NCI-H526 treated with DMSO at 0.1 percent for 48 hours (cell line): ENCODE results near the gene PLXND1.
A peak's percentile ranks its signal among the peaks of the same experiment; 100 is the strongest.

Source experiments
- DNase-seq: peaks from one replicate; lab custom pipeline; 2025; lab: John Stamatoyannopoulos, UW

PLXND1 gene

DNA sequence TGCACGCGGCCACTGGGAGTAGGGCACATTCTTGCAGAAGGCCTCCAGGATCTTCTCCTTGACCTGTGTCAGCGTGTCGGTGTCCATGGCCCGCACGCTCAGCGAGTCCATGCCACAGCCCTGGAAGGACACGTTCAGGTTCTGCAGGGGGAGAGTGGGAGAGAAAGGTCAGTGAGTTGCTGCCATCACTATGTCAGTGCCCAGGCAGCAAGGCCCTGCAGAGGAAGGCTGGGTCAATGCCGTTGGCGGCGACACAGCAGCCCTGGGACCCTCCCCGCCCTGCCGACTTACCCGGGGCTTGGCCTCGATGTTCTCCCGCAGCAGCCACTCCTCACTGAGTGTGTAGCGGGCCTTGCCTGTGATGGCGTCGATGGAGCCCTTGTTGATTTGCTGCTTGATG lies 43.7 kb downstream of the PLXND1 start:
- DNase-seq: no peak

DNA sequence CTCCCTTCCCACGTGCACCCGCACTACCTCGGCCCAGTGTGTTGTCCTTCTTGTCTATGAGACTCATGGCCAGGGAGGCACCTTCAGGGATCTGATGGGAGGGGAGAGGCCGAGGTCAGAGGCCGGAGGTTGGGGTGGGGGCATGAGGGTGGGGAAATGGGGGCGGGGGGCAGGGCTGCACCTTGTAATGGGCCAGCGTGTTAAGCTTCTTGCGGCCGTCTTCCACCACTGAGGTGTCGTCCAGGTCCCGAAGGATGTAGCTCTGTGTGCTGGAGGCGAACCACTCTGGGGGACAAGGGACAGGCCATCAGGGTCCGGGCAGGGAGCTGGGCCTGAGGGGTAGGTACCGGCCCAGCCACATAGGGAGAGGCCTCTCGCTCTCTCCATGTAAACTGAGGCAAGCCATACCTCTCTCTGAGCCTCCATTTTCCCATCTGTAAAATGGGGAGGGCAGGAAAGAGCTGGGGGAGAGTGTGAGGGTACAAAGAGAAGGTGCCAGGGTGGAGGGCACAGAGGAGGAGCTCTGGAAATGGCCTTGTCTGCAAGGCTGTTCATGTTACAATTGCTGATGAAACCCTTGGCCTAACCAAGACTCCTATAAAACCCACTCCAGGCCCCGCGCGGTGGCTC lies 44.7 kb downstream of the PLXND1 start:
- DNase-seq: no peak

DNA sequence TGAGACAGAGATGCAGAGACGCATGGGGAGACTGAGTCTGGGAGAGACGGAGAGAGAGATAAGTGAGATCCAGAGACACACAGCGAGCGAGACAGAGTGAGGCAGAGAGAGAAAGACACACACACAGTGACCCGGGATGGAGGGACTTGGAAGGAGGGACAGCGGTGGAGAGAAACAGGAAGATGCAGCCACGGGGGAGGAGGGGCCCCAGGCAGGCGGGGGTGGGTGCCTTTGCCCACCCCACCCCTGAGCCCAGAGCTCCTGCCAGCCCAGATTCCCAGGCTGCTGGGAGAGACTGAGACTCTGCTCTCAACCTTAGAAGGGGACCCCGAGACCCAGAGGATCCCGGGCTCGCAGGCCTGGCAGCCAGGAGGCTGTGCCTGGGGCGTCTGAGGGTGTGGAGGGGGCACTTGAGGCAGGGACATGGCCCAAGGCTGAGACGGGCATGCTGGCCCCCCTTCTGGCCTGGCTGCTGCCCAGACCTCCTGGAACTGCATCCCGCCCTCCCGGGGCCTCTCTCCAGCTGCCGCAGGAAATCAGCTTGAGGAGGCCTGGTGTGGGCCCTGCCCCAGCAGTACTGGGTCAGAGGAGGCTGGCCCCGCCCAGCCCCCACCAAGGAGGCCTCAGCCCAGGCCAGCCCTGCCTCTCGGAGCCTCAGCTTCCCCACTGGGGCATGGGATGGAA lies 45.4 kb downstream of the PLXND1 start:
- DNase-seq: no peak

DNA sequence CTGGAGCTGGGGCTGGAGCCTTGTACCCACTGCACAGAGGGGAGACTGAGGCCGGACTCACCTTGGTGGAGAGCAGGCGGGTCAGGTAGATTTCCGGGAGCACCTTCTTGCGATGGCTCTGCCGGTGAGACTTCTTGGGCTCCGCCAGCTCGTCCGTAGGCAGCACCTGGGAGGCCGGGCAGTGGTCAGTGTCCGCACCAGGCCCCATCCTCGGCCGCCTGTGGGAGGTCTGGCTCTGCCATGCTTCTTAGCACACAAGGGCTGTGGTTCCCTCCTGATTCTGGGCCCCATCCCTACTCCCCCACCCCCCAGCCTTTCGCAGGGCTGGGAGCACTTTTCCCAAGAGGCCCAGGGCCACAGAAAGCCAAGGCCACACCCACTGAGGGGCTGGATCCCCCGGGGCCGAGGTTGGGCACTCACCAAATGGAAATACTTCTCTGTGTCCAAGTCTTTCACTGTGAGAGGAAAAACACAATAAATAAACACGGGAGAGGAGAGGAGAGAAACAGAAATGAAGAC lies 46.1 kb downstream of the PLXND1 start:
- peak; percentile 3 for DNase-seq

DNA sequence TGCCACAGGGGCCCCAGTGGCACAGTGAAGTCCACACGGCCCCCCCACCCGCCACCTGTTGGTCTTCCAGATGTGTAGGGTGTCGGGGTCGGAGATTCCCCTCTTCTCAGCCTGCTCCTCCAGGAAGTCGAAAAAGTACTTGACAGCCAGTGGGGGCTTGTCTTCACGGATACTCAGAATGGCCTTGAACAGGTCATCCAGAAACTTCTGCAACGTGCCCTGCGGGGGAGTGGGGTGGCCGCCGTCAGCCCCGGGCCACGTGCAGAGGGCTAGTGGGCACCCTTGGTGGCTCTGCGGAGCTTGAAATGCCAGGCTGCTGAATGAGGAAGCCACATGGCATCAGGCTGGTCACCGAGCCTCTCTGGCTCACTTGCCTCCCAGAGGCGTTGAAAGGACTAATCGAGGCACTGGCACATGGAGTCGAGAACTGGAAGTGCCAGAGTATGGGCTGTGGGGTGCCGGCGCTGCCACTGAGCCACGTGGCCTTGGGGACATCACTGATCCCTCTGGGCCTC lies 46.9 kb downstream of the PLXND1 start:
- no peak for DNase-seq

DNA sequence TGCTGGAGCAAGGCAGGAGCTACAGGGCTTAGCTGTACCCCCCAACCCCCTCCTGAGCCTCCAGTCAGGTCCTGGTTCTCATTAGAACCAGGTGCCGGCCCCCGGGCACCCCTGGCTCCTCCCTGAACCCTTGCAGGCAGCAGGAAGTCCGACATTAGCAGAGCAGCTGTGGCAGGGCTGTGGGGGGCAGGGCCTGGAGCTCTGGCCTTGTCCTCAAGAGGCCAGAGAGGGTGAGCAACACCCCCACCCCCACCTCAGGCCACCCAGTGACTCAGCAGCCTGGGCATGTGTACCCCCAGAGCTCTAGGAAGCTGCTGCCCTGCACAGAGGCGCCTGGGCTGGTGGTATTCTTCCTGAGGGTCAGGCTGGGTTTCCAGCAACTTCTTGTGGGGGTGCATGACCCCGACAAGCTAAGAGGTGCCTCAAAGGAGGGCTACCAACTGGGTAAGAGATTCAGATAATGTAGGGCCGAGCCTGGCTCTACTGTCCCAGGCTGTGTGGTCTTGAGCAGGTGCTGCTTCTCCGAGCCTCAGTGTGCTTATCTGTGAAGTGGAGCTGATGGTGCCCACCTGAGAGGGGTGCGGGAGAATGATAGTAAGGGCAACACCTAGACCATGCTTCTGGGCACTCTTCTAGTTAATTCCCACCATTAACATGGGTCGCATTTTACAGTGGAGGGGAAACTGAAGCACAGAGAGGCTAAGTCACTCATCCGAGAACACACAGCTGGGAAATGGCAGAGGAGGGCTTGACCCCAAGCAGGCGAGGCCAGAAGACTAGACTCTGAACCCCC lies 47.5 kb downstream of the PLXND1 start:
- DNase-seq: no peak

DNA sequence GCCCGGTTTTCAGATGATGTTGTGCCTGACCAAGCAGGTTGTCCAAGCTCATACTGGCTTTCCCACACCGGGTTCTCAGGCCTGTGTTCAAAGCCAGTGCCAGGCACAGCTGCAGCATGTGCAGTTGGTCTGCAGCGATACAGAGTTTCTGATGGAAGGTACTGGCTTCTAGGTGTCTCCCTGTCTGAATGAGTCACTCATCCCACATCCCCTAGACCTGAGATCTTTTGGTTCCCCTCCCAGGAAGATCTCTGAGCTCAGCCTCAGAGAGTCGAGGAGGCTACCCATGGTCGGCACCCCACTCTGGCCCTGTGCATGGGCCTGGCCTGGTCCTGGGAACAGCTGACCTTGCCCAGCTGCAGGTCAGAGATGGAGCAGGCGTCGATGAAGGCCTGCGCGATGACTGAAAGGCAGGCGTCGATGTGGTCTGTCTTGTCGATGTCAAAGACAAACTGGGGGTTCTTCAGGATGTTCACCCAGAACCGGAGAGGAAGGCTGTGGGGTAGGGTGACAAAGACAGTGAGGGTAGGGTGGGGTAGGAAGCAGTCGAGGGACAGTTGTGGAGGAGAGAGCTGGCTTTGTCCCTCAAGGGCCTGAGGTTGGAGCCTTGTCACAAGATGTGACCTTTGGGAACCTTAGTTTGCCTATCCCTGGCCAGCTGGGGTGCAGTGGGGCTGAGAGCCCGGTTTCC lies 48.2 kb downstream of the PLXND1 start:
- no peak for DNase-seq

DNA sequence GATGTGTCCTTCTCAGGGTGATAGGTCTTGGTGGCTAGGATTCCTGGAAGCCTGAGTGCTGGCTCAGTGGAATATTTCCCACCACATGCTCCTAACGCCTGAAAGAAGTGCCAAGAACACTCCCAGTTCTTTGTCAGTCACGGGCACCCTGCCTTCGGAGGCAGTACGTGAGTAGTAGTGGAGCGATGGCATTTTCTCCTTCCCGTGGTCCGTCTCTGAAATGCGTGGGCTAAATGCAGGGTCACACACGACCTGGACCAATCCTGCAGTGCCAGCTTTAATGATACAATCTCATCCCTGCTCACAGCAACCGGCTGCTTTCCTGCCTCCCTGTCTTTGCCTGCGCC lies 49.0 kb downstream of the PLXND1 start:
- no peak for DNase-seq

DNA sequence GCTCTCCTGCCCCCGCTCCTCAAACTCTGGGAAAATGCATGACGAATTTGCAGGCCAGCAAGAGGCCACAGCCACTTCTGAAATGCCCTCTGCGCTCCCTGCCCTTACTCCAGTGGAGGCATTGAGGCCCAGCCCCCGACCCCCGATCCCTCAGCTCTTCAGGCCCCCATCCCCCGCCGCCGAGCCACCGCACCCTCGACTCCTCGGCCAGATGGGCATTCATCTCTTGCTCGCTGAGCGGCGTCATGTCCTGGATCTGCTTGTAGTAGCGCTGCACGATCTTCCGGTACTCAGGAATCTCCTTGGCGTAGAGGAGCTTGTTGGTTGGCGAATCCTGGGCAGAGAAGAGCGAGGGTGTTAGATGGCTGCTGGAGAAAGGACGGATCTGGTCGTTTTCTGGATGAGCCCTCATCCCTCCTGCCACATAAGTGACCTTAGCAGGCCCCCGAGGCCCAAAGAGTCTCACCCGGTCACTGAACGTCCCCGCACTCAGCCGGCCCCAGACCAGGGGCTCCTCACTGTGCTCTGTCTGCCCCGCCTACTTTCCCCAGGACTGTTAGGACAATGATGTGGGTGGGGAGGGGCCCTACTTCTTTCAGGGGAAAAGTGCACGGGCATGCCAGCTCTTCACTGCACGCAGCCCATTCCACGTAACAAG lies 49.5 kb downstream of the PLXND1 start:
- DNase-seq: no peak

DNA sequence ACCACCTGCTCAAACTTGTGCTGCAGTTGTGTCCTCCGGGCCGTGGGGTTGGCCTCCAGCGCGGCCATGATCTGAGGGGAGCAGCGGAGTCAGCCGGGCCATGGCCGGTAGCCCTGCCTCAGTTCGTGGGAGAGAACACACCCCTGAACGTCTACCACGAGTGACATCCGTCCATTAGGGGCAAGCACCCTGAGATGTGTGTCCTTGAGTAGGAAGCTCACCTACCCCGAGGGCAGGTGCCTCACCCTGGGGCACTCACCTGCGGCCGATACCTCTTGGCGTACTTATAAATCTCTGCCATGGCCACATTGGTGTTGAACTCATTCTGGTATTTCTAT lies 50.1 kb downstream of the PLXND1 start:
- DNase-seq: no peak

DNA sequence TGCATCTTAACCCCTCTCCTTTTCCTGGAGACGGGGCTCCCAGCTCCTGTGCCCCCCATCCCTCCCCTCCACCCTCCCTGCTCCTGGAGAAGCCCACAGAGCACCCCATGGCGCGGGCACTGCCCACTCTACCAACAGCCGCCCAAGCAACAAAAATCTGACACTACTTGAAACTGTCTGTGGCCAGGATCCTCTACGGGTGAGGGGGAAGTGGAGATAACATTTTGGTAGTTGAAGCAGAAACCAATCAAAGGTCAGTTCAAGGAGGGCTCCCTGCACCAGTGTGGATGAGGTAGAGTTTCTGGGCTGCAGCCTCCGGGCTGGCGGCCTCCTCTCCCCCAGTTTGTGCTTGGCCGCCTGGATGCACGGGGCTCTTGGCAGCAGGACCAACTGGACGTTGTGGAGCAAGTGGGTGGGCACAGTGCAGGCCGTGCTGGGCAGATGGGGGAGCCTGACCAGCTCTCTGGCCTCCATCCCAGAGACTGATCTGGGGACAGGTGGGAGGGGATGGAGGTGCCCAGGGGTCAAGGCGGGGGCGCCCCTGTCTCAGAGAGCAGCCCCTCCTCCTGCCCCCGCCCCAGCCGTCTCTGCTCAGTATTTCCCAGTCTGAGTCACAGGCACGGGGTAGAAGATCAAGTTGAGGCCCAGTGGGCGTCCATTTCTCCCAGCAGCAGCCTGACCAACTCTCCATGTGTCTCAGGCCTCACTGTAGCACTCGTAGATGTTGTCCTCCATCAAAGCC lies 50.7 kb downstream of the PLXND1 start:
- no peak for DNase-seq

DNA sequence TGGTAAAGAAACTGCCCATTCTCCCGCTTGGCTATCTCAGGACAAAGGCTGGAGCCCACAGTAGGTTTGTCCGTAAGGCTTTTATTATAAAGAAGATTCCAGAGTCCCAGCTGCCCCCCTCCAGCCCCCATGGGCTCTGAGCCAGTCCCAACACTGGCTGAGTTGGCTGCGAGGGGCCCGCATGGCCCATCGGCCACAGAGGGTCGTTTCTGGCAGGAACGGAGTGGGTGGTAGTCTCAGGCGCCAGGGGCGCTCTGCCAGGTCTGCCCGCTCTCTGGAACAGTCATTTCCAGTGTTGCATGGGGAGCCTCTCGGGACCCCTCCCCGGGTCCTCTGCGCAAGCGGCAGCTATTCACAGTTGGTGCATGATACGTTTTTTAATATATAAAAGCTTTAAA lies 51.3 kb downstream of the PLXND1 start:
- no peak for DNase-seq

DNA sequence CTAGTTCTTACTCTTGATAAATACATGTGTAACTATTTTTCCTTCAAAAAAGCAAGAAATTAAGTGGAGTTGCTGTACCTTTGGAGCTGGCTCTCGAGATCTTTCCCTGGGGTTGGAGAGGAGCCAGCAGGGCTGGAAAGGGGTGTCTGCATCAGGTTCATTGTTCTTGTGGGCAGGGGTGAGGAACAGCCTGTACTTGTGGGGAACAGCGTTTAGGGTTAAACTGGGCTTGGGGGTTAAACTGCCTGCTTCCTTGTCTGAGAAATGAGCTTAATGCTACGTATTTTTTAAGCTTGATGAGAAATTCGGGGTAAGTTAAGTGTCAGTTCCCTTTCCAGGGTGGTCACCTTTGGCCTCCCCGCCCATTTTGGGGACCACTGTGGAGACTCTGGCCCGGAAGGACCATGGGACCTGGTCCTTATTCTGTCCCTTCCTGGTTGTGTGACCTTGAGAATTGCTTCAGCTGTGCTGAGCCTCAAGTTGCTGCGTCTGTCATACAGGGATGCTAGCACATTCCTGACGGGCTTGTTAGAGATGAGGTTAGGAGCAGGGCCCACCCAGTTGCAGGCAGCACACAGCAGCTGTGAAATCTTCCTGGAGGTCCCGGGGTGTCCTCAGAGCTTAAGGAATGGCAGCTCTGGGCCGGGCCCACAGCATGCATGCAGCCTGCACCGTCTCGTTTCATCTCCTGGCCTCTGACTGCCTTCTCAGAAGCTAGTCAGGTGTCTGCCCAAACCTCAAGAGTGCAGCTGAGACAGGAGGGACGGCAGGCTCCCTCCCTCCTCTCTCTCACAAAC lies 51.9 kb downstream of the PLXND1 start:
- no peak for DNase-seq

DNA sequence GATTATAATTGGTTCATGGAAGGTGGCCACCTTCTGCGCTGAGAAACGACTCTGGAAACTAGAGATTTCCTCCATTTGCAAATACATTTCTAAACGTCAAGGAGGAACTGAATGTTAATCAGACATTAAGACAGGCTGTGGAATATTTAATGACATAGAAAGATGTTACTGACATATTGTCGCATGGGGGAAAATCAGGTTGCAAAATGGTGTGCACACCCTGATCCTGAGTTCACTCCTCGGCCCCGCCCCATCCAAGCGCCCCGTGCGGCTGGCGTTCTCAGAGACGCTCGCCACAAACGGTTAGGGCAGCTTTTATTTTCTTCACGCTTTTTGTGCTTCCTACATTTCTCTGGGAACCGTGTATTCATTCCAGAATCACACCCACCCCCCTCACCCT lies 52.8 kb downstream of the PLXND1 start:
- no peak for DNase-seq

DNA sequence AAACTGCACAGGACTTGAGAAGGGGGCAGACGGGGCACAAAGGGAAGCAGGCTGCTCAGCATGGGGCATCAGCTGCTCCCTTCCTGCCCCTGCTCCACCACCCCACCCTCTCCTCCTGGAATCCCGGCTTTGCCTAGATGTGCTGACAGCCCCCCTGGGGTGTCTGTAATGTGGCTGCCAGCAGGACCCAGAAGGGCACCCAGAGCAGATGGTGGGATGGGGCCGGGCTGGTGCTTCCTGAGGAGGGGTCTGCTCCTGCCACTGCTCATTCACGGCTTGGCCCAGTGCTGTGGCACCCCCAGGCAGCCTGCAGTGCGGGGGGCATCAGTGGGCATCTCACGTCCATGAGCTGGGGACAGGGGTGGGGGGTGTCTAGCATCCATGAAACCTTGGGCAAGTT lies 53.3 kb downstream of the PLXND1 start:
- no peak for DNase-seq

DNA sequence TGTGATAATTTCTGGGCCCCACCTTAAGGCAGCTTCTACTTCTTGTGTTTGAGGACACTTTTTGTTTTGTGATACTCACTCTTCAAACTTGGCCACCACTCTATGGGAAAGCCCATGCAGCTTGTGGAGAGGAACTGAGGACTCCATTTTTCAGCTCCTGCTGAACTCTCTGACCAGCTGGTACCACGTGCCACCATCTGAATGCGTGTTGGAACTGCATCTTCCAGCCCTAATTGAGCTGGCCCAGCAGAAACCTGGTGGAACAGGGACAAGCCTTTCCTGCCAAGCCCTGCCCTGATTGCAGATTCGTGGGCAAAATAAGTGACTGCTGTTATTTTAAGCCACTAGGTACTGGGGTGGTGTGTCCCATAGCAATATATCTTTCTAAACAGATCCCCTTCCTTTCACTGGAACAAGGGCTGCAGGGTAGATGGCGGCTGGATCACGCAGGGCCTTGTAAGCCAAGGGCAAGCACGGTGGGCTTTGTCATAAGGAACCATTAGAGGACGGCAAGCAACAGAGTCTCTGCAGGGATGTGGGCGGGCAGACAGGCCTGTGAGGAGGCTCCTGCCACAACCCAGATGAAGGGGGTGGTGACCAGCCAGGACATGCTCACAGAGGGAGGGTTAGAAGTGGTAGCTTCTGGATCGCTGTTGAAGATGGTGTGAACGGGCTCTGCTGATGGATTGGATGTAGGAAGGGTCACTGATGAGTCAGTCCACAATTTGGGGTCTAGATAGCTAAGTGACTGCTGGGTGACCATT lies 54.0 kb downstream of the PLXND1 start:
- no peak for DNase-seq

DNA sequence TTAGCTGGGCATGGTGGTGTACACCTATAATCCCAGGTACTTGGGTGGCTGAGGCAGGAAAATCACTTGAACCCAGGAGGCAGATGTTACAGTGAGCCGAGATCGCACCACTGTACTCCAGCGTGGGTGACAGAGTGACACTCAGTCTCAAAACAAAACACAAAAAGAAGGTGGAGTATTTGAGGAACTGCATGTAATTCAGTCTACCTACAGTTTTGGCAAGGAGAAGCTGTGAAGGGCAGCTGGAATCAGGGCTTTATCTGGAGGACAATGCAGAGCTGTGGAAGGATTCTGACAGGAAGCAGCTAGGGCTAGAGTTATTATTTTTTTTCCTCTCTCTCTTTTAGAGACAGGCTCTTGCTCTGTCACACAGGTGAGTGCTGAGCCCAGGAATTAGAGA lies 56.7 kb downstream of the PLXND1 start:
- no peak for DNase-seq

DNA sequence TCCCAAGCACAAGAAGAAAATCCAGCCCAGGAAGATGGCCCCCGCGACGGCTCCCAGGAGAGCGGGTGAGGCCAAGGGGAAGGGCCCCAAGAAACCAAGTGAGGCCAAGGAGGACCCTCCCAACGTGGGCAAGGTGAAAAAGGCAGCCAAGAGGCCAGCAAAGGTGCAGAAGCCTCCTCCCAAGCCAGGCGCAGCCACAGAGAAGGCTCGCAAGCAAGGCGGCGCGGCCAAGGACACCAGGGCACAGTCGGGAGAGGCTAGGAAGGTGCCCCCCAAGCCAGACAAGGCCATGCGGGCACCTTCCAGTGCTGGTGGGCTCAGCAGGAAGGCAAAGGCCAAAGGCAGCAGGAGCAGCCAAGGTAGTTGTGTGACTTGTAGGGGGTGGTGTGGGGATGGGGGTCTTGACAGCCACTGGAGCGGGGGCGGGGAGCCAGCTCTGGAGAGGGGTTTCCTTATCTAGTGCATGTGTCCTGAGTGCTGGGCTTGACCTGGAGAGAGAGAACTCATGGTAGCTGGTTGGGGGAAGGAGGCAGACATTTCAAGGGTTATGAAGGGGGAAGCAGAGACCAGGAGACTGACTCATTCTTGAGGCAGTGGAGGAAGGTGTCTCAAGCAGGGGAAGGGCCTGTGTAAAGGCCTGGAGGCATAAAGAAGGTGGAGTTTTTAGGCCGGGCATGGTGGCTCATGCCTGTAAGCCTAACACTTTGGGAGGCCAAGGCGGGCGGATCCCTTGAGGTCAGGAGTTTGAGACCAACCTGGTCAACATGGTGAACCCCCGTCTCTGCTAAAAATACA lies 57.3 kb downstream of the PLXND1 start:
- no peak for DNase-seq
